Thyroid gland (tissue), 4 donors: ENCODE measurements around the gene GNE. TPM values are rescaled to one million over a fixed set of nuclear protein-coding genes. Genes with fewer than 3 reads are reported as not detected.

Source experiments
- DNase-seq, 2 donors: peaks; one replicate each; pipeline ENCODE4 v3.0.0-alpha.2; 2019
- H3K27ac ChIP-seq, 3 donors: fragments of 200-600 bp; sonication (generic); 1 replicate in 2 of 3; 2 replicates in 1 of 3; pipeline ENCODE4 v1.5.1; 2016 to 2019; ENCODE audit warnings: mild to moderate bottlenecking in 1 of 3, moderate library complexity in 1 of 3
- H3K27me3 ChIP-seq: fragments of 200-600 bp; sonication (generic); one replicate; pipeline ENCODE4 v1.5.1; 2019
- H3K36me3 ChIP-seq, 2 donors: fragments of 200-600 bp; sonication (generic); one replicate each; pipeline ENCODE4 v1.5.1; 2016 to 2019
- H3K4me1 ChIP-seq, 2 donors: fragments of 200-600 bp; sonication (generic); one replicate each; pipeline ENCODE4 v1.5.1; 2017 to 2019
- H3K4me3 ChIP-seq, 3 donors: fragments of 200-600 bp; sonication (generic); replicated peaks in 1 of 3; 1 replicate in 2 of 3; 2 replicates in 1 of 3; pipeline ENCODE4 v1.5.1; 2016; ENCODE audit warnings: mild to moderate bottlenecking in 1 of 3
- H3K9me3 ChIP-seq: fragments of 200-600 bp; sonication (generic); one replicate; pipeline ENCODE4 v1.5.1; 2017
- CTCF ChIP-seq, 6 experiments: fragments of 200-600 bp in 3 of 6; fragments of 450-650 bp in 3 of 6; sonication (generic) in 3 of 6; IDR thresholded peaks; one replicate each; pipeline ENCODE4 v1.5.1; 2016 to 2019; ENCODE audit warnings: antibody characterized with exemption in 6 of 6, mild to moderate bottlenecking in 2 of 6, inconsistent platforms in 1 of 6, moderate library complexity in 1 of 6
- POLR2A ChIP-seq, 2 donors: fragments of 450-650 bp; IDR thresholded peaks; one replicate each; pipeline ENCODE4 v1.6.1; 2017; ENCODE audit warnings: antibody characterized with exemption in 2 of 2, mild to moderate bottlenecking in 2 of 2, moderate library complexity in 1 of 2
- WGBS, 2 donors: methylation state at CpG; one replicate each; pipeline ENCODE4 v1.1.5; 2017; 5-methylcytosine and 5-hydroxymethylcytosine counted together
- intact Hi-C: fragments of 100-400 bp; cut with DNase I; formaldehyde crosslinking; loops from one replicate; pipeline ENCODE4 v1.15.1; 2023
- small RNA-seq: library from RNA; depleted of rRNA; stranded (forward); fragments of <200 nt; gene quantifications from one replicate; pipeline ENCODE3, GENCODE V24; 2016
- total RNA-seq, 4 donors: library from RNA; depleted of rRNA; stranded (reverse); fragments of >200 nt; gene quantifications; one replicate each; pipeline ENCODE4 v1.2.3, GENCODE V29; 2016

GNE gene
- total RNA-seq, 4 donors from 2014 or later: 15.0 to 24.3 (median 16.1) TPM

- DNase-seq: no peak
- Histone ChIP-seq H3K27me3 (no peaks in the 10 kb centered on the region), H3K4me3 (no peak overlapping the region), H3K27ac (peak overlapping the region in 2 of 3 donors; percentile 2 to 84), H3K36me3 (no peaks in the 10 kb centered on the region), H3K9me3 (no peaks in the 10 kb centered on the region), H3K4me1 (peaks cover 8 to 26% of the 10 kb centered on the region in 2 donors)
- intact Hi-C loops: loop anchor here (10.0 kb wide), 1 partner anchor 210 kb away; the partner anchor contains the start of gene OR2S2
- TF ChIP-seq POLR2A (IDR thresholded peaks at IDR 0.05) (no peak), CTCF (IDR thresholded peaks at IDR 0.05) (no peak)
- 63 to 68% methylated on average over 2 to 3 of the region's 3 CpGs for WGBS, 2 donors
Measured at GRCh38 chr9:36164989-36165388, 93.3 kb downstream of the GNE start.

Small RNAs within 50 kb of the gene (small RNA-seq; reads per million reads assigned to genes)
- gene RNU4-53P: not detected

Other genes starting within 250 kb of the GNE start
- 10 to 100 TPM in 3 of 4 donors, 1 to 10 TPM in 1; 7.1 to 20.0 (median 18.6) TPM for gene RECK, start 221.5 kb downstream of the GNE start, total RNA-seq
- gene GLIPR2, start 121.7 kb downstream of the GNE start, total RNA-seq: 10 to 100 TPM; 15.6 to 25.1 (median 20.4) TPM
- gene CCIN, start 89.1 kb downstream of the GNE start, total RNA-seq: under 1 TPM in 1 of 4 donors, not detected in 3; 0.40 TPM
- gene CLTA, start 67.5 kb downstream of the GNE start, total RNA-seq: 100 to 1,000 TPM; 215 to 373 (median 259) TPM
- 10 to 100 TPM; 36.9 to 61.4 (median 41.9) TPM for gene RNF38, start 141.8 kb upstream of the GNE start, total RNA-seq